Loucy (cell line): ENCODE results near the gene SBK2.

Source experiments
- H2AFZ ChIP-seq: fragments of 200-600 bp; sonication (generic); 2 replicates; pipeline ENCODE4 v1.6.0; 2016; ENCODE audit warnings: antibody characterized with exemption, mild to moderate bottlenecking, low read length, moderate library complexity
- H3F3A ChIP-seq: fragments of 200-600 bp; 2 replicates; pipeline ENCODE4 v1.6.0; 2016; ENCODE audit warnings: antibody characterized with exemption, low read depth, mild to moderate bottlenecking
- H3K27me3 ChIP-seq: fragments of 200-600 bp; sonication (generic); 2 replicates; pipeline ENCODE4 v1.6.1; 2014; ENCODE audit warnings: low read length, mild to moderate bottlenecking; ENCODE audit not compliant: insufficient read depth, poor library complexity, severe bottlenecking
- H3K36me3 ChIP-seq: fragments of 200-600 bp; sonication (generic); 2 replicates; pipeline ENCODE4 v1.6.1; 2016; ENCODE audit warnings: low read length; ENCODE audit not compliant: insufficient read depth
- H3K4me1 ChIP-seq: fragments of 200-600 bp; sonication (generic); 2 replicates; pipeline ENCODE4 v1.5.1; 2014; ENCODE audit warnings: low read length, mild to moderate bottlenecking; ENCODE audit not compliant: insufficient read depth, poor library complexity, severe bottlenecking
- H3K4me2 ChIP-seq: fragments of 200-600 bp; sonication (generic); 2 replicates; pipeline ENCODE4 v1.6.0; 2014; ENCODE audit warnings: antibody characterized with exemption, low read length, low read depth, mild to moderate bottlenecking; ENCODE audit not compliant: poor library complexity, severe bottlenecking
- H3K4me3 ChIP-seq: fragments of 200-600 bp; sonication (generic); 2 replicates; pipeline ENCODE4 v1.5.1; 2014; ENCODE audit warnings: low read length, mild to moderate bottlenecking, mixed read lengths; ENCODE audit not compliant: poor library complexity, severe bottlenecking
- H3K79me2 ChIP-seq: fragments of 200-600 bp; sonication (generic); 2 replicates; pipeline ENCODE4 v1.6.1; 2014; ENCODE audit warnings: low read length; ENCODE audit not compliant: insufficient read depth
- H3K9ac ChIP-seq: fragments of 200-600 bp; sonication (generic); 2 replicates; pipeline ENCODE4 v1.6.0; 2014; ENCODE audit warnings: mild to moderate bottlenecking, low read depth, low read length, moderate library complexity; ENCODE audit not compliant: poor library complexity, severe bottlenecking
- H3K9me2 ChIP-seq: fragments of 200-600 bp; sonication (generic); replicated peaks from 2 replicates; pipeline ENCODE4 v1.6.1; 2016; ENCODE audit warnings: low read depth, low read length, mixed read lengths
- H3K9me3 ChIP-seq: fragments of 200-600 bp; sonication (generic); 2 replicates; pipeline ENCODE4 v1.6.1; 2014; ENCODE audit warnings: mild to moderate bottlenecking, antibody characterized with exemption, low read length, low read depth; ENCODE audit not compliant: insufficient read depth
- H4K20me1 ChIP-seq: fragments of 200-600 bp; sonication (generic); 2 replicates; pipeline ENCODE4 v1.6.0; 2014; ENCODE audit warnings: antibody characterized with exemption, low read length, mild to moderate bottlenecking; ENCODE audit not compliant: insufficient read depth, poor library complexity, severe bottlenecking
- CTCF ChIP-seq: fragments of 200-600 bp; sonication (generic); conservative IDR thresholded peaks from 2 replicates; pipeline ENCODE4 v1.5.1; 2014; ENCODE audit warnings: mild to moderate bottlenecking, antibody characterized with exemption, low read length
- EZH2phosphoT487 ChIP-seq: fragments of 200-600 bp; IDR thresholded peaks from 2 replicates; pipeline ENCODE4 v1.6.1; 2018; ENCODE audit warnings: antibody characterized with exemption, mild to moderate bottlenecking, moderate library complexity, borderline replicate concordance

The SBK2 gene

GRCh38 chr19:55526216-55527196 is 10.4 kb downstream of the SBK2 start:
- H4K20me1 ChIP-seq = no peaks in the 10 kb centered on the region
- H3K27me3 ChIP-seq = no peaks in the 10 kb centered on the region
- no peak overlapping the region for H3K4me3 ChIP-seq
- no peaks in the 10 kb centered on the region for H3K36me3 ChIP-seq
- no peaks in the 10 kb centered on the region for H3F3A ChIP-seq
- H3K9me2 ChIP-seq = no peaks in the 10 kb centered on the region
- no peak overlapping the region for H2AFZ ChIP-seq
- H3K79me2 ChIP-seq = no peaks in the 10 kb centered on the region
- H3K9ac ChIP-seq = no peak overlapping the region
- no peak for TF ChIP-seq EZH2phosphoT487
- no peak for TF ChIP-seq CTCF
- H3K4me2 ChIP-seq = no peak overlapping the region
- H3K9me3 ChIP-seq = no peaks in the 10 kb centered on the region
- H3K4me1 ChIP-seq = no peaks in the 10 kb centered on the region

- Histone ChIP-seq H3K36me3 (no peaks in the 10 kb centered on the region), H4K20me1 (no peaks in the 10 kb centered on the region), H2AFZ (no peak overlapping the region), H3K9ac (no peak overlapping the region), H3F3A (no peaks in the 10 kb centered on the region), H3K9me2 (no peaks in the 10 kb centered on the region), H3K4me3 (no peak overlapping the region), H3K79me2 (no peaks in the 10 kb centered on the region), H3K9me3 (no peaks in the 10 kb centered on the region), H3K4me1 (no peaks in the 10 kb centered on the region), H3K27me3 (no peaks in the 10 kb centered on the region), H3K4me2 (no peak overlapping the region)
- no peak for TF ChIP-seq EZH2phosphoT487
- no peak for TF ChIP-seq CTCF
These were observed 11.4 kb downstream of the SBK2 start for GRCh38 chr19:55525289-55526101.

GRCh38 chr19:55520691-55521292 is 16.1 kb downstream of the SBK2 start:
- TF ChIP-seq EZH2phosphoT487 (no peak), CTCF (no peak)
- Histone ChIP-seq H2AFZ (no peak overlapping the region), H3K4me2 (no peak overlapping the region), H3K4me1 (no peaks in the 10 kb centered on the region), H3K9me3 (no peaks in the 10 kb centered on the region), H4K20me1 (no peaks in the 10 kb centered on the region), H3K36me3 (no peaks in the 10 kb centered on the region), H3K9ac (no peak overlapping the region), H3K4me3 (no peak overlapping the region), H3K27me3 (no peaks in the 10 kb centered on the region), H3K79me2 (no peaks in the 10 kb centered on the region), H3F3A (no peaks in the 10 kb centered on the region), H3K9me2 (no peaks in the 10 kb centered on the region)
